Esophagus mucosa (tissue), 1 donor: ENCODE data around the gene LOXL3. TPM values are rescaled to one million over a fixed set of nuclear protein-coding genes. Genes with fewer than 3 reads are reported as not detected.

Experiments used
- ATAC-seq: fragments of 200-7000 bp; cut with Tn5 transposase; one replicate; pipeline ENCODE4 v1.9.1; 2020
- total RNA-seq: library from RNA; stranded (reverse); gene quantifications from one replicate; pipeline ENCODE4 v1.2.4, GENCODE V29; 2023
- donor health status: DM: yes; HTN: yes; CAD: no.

The LOXL3 gene
- total RNA-seq, 1 donor from 2014 or later, result 0.52 TPM

- no peak for ATAC-seq
Observed at GRCh38 chr2:74505448-74506246, 48.1 kb downstream of the LOXL3 start.

DNA sequence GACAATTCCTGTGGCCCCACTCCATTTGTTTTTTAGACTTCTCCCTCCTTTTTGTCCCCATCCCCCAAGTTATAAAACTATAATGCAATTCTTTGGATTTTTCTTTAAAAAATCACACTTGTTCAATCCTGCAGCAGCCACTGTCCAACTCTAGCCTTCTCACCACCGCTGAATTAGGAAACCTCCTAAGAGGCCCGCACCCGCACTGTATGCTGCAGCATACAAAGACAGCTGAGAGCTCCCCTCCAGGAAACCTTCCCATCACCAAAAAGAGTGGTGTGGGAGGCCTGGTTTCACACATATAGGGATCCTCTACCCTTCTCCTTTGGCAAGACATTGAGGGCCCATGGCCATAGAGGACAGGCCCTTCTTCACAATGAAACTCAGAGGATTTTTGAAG is 49.2 kb downstream of the LOXL3 start:
- ATAC-seq, result no peak

- ATAC-seq, result no peak
Observed at GRCh38 chr2:74503506-74504475, 50.0 kb downstream of the LOXL3 start.

GRCh38 chr2:74502720-74503505 is 50.8 kb downstream of the LOXL3 start:
- peak; percentile 49 for ATAC-seq

DNA sequence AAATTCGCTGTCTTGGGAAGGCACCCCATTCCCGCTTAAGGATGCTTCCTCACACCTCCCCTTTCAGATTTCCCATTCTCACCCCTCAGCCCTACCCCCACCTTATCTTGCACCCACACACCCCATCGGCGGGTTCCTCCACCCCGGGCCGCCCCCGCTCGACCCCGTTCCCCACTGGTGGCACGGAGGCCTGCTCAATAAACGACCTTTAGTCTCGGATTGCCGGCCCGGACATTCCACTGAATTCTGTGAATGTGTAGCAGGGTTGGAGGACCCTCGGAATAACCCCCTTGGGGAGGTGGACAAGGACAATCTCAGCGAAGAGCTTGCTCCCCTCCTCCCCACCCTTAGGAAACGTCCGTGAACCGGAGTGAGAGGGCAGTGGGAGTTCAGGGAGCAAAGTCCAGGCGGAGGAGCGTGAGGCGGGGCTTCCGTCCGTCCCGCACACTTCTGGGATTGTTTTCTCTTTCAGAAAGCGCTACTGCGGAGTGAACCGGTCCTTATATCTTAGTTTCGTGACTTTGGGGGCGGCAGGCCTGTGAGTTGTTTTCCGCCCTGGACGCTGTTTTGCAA is 51.5 kb downstream of the LOXL3 start:
- ATAC-seq, result no peak

DNA sequence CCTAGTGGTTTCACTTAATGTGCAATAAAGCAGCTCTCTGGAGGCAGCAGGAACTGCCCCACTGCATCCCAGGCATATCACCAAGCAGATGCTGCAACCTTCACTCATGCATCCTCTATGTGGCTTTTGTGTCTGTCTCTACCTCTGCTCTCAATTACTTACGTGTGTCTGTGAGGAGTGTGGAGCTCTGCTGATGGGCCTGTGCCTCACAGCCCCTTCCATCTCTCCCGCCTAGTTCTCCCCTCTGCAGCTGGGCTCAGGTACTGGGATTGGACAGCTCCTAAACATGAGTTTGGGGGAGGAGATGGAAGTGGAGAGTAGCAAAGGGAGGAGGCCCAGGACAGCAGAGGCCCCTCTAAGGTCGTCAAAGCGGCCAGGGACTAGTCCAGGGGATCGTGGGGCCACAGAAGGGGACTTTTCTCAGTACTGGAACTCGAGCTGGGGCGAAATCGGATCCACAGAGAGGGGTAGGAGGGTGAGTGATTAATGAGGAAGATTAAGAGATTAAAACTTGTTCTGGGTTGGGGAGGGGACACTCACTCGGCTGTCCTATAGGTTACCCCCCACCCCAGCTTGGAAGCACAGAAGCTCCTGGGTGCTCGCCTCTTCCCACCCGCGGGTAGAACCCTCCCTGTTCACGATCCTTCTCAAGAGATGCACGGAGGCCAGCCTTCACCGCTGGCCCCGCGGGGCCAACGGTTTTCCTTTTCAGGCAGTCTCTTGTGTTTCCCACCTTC is 52.2 kb downstream of the LOXL3 start:
- ATAC-seq, result no peak

DNA sequence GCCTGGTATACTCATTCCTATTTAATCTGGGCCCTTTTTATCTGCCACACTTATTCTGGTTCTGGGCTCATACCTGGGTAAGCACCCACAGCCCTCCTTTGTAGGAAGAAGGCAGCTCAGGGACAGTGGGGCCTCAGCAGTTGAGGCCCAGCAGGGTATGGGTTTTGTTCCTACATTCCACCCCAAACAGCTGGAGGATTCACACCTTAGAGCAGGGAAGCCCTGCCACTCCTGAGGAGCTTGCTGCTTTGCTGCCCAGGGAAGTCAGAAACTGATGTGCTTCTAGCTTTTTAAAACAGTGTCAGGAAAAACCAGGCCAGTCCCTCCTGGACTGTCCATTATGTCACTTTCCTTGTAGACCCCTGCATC is 53.2 kb downstream of the LOXL3 start:
- ATAC-seq, result no peak

GRCh38 chr2:74499940-74500577 is 53.7 kb downstream of the LOXL3 start:
- no peak for ATAC-seq

DNA sequence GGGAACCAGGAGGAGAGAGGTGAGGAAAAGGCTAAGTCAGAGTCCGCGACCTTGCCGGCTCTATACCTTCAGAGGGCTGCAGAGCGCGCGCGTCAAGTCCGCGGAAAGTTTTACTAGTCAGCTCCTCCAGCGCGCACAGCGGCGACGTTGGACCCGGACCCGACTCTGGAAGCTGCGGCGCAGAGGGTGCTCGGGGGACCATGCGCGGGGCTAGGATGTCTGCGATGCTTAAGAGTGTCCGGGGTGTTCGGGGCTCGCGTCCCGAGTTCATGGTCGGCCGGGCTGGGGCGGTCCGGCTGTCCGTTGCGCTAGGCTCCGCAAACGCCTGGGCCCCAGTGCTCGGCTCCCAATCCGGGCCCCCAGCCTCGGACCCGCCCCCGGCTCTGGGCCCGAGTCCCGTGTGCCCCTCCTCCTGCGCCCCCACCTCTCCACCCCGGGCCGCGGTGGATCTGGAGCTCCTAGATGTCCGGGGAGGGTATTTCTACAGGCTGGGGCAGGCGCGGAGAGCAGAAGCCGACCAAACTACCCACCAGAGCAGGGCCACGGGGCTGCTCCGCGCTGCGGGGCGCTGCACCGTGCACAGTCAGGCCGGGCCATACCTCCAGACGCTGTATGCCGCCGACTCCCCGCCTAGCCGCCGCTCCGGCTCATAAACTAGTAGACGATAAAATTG is 54.3 kb downstream of the LOXL3 start, which contains the start of gene LBX2:
TSS of gene LBX2 (minus strand) at position 337 of the 673 bp plus-strand sequence. CDS start at position 271, 66 bp downstream.
- ATAC-seq, result no peak

GRCh38 chr2:74498500-74499266 is 55.1 kb downstream of the LOXL3 start:
- peak; percentile 63 for ATAC-seq

GRCh38 chr2:74497777-74498499 is 55.8 kb downstream of the LOXL3 start:
- ATAC-seq, result peak; percentile 41

GRCh38 chr2:74496997-74497776 is 56.6 kb downstream of the LOXL3 start:
- no peak for ATAC-seq

DNA sequence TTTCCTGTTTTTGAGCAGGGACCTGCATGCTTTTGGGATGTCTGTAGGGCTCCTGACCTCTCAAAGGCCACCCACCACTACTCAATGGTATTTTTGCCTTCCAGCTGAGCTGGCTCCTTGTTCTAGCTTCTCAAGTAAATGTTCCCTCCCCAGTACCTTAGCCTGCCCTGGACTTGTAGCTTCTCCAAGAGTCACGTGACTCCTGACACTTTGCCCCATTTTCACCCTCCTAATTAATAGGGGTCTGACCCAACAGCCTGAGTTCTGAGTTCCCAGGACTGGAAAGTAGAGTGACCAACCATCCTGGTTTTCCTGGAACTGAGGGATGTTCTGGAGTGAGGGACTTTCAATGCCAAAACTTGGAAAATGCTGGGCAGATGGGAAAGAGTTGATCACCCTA is 58.3 kb downstream of the LOXL3 start:
- no peak for ATAC-seq

DNA sequence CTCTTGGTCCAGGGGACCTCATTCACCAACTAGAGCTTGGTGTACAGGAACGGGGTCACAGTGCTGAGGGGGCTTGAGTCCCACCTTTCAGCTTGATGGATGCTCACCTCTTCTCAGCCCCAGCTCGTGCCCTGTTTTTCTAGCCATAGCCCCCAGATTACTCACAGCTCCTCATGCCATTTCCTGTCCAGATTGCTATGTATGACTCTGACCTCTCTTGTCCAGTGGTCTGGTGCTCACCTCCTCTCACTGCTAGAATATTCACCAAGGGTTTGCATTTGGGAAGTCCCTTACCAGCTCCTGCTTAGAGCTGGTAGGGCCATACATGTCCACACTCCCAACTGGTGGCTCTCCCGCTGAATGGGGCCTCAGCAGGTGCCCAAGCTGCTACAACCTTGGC is 60.2 kb downstream of the LOXL3 start:
- no peak for ATAC-seq

DNA sequence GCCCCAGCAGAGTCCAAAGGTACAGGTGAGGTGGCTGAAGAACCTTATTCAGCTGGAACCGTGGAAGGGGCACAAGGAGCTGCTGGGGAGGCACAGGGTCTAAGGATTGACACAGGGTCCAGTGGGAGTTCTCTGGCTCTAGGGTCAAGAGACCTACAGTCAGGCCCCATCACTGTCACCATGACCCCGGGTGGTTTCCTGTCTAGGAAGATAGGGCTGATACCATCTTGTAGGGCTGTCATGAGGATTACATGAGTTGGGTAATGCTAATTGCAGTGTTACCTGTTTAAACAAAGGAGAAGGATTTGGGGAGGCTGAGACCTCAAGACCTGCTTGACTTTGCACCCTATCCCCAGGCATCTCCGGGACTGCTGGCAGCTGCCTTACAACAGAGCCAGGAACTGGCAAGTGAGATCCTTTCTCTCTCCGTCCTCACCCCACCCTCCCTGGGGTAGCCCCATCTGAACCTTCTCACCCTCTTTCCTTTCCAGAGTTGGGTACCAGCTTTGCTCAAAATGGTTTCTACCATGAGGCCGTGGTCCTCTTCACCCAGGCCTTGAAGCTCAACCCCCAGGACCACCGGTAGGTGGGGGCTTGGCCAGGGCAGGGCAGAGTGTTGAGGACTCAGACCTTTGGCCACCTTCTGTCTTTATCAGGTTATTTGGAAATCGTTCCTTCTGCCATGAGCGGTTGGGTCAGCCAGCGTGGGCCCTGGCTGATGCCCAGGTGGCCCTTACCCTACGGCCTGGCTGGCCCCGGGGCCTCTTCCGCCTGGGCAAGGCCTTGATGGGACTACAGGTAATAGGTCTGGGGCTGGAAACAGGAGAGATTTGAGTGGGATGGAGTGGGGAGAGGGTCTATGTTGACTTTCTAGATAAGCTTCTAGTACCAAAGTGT is 61.8 kb downstream of the LOXL3 start:
- ATAC-seq, result no peak

GRCh38 chr2:74489906-74490305 is 63.8 kb downstream of the LOXL3 start:
- ATAC-seq, result no peak
